ENCODE results near the gene TSN.

DNA sequence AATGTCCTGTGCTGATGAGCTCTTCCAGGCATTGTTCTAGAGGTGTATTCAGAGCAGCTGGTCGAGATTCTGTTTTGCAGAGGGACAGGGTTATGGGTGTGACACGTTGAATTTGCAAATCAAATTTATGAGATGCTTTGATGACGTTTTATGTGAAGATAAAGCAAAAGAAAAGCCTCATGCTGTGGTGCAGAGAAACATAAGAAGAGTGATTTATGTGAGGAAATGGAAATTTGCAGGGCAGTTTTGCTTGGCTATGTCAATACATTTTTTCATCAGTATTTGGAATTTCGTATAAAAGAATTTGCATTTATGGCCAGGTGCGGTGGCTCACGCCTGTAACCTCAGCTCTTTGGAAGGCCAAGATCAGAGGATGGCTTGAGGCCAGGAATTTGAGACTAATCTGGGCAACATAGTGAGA is 36.4 kb downstream of the TSN start:
- TF ChIP-seq CTCF (IDR thresholded peaks at IDR 0.05), result no peak
- no peak for TF ChIP-seq ZFX (IDR thresholded peaks at IDR 0.05; ENCODE audit: borderline replicate concordance)

Measured in 22Rv1 (cell line).